ENCODE results near the gene SLFN12.
"Not testable (repeated sequence)": the region's sequence is repeated elsewhere in the genome, so short reads cannot be mapped to it uniquely, and the experiment has no call there.

SLFN12 gene

DNA sequence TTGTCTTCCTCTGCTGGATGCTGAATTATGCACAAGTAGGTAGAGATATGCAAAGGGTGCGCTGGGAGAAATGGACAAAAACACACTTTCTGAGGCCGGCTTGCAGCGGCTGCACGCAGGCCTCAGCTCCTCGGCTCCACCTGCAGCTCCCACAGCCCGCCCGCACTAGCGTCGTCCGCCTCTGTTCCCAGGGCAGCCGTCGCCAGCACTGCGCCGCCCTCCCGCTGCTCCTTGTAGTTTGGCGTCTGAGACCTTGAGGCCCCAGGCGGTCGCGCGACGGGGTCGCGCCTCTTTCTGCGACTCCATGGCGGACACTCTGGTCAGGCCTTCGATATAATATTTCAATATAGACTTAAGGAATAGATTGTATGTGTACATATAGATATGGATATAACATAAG, 24.8 kb downstream of the SLFN12 start (continued):
- TF ChIP-seq, protein P1, sequence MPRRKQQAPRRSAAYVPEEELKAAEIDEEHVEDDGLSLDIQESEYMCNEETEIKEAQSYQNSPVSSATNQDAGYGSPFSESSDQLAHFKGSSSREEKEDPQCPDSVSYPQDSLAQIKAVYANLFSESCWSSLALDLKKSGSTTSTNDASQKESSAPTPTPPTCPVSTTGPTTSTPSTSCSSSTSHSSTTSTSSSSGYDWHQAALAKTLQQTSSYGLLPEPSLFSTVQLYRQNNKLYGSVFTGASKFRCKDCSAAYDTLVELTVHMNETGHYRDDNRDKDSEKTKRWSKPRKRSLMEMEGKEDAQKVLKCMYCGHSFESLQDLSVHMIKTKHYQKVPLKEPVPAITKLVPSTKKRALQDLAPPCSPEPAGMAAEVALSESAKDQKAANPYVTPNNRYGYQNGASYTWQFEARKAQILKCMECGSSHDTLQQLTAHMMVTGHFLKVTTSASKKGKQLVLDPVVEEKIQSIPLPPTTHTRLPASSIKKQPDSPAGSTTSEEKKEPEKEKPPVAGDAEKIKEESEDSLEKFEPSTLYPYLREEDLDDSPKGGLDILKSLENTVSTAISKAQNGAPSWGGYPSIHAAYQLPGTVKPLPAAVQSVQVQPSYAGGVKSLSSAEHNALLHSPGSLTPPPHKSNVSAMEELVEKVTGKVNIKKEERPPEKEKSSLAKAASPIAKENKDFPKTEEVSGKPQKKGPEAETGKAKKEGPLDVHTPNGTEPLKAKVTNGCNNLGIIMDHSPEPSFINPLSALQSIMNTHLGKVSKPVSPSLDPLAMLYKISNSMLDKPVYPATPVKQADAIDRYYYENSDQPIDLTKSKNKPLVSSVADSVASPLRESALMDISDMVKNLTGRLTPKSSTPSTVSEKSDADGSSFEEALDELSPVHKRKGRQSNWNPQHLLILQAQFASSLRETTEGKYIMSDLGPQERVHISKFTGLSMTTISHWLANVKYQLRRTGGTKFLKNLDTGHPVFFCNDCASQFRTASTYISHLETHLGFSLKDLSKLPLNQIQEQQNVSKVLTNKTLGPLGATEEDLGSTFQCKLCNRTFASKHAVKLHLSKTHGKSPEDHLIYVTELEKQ (tag by site-specific recombination; IDR thresholded peaks at IDR 0.05; ENCODE audit: borderline replicate concordance) = no peak

DNA sequence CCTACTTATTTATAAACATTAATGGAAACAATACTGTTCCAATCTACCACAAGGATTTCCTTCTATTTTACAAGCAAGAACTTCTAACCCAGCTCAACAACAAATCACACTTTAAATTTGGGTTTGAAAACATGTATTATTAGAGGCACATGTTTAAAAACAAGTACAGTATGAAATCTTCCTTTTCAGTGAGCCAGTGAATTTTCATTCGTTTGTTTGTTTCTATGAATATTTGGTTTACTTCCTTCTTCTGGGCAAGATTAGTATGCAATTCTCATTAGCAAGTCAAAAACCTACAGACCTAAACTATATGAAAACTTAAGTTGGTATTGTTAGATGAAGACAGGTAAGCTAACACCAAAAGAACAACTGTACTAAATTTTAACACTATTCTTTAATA, 25.7 kb downstream of the SLFN12 start:
- TF ChIP-seq EGR2 (tag by site-specific recombination; IDR thresholded peaks at IDR 0.05; ENCODE audit: low read depth) (no peak), ZNF10 (tag by site-specific recombination; IDR thresholded peaks at IDR 0.05) (no peak), ZNF354C (tag by site-specific recombination; IDR thresholded peaks at IDR 0.05; ENCODE audit: borderline replicate concordance, low read depth) (no peak), ZNF777 (tag by site-specific recombination; IDR thresholded peaks at IDR 0.05; ENCODE audit: borderline replicate concordance) (no peak)
- no peaks in the 10 kb centered on the region for H3K9me3 ChIP-seq (ENCODE audit: control insufficient read depth, insufficient read depth, low read depth, low read length)
- POLR2A ChIA-PET = interaction anchor here (1.2 kb wide), 1 partner anchor 60 kb away, joined by 3 read pairs; no protein-coding TSS in a partner anchor
- H3K36me3 ChIP-seq (ENCODE audit: control insufficient read depth in 2 of 2, insufficient read depth in 1 of 2, low read length in 2 of 2) = peaks cover 0 to 4% of the 10 kb centered on the region in 2 experiments; a peak in 1 of 3 replicates
- CTCF ChIA-PET = no interaction called here
- no peak overlapping the region for H3K4me3 ChIP-seq (ENCODE audit: low read depth, low read length)
- H3K4me1 ChIP-seq (ENCODE audit: control insufficient read depth, insufficient read depth, low read length) = no peaks in the 10 kb centered on the region
- H3K27ac ChIP-seq (ENCODE audit: extremely low read depth, low read depth, low read length) = no peak overlapping the region

DNA sequence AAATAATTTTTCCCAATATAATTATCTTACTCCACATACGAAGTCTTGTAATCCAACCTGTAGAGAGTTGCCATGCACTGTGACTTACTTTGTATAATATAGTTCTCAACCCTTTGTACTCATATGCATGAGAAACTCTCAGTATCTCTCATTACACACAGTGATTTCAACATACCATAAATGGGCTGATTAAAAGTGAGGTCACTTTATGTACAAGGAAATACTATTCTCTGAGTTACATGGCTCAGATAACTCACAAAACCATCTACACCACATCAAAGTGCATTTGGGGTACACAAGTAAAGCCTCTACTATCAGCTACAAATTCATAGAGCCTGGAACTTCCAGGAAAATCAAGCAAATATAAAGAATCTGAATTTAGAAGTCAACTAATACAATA, 27.9 kb downstream of the SLFN12 start:
- Histone ChIP-seq H3K4me3 (ENCODE audit: low read depth, low read length) (no peak overlapping the region), H3K9me3 (ENCODE audit: control insufficient read depth, insufficient read depth, low read depth, low read length) (no peaks in the 10 kb centered on the region), H3K27ac (ENCODE audit: extremely low read depth, low read depth, low read length) (no peak overlapping the region), H3K36me3 (ENCODE audit: control insufficient read depth in 2 of 2, insufficient read depth in 1 of 2, low read length in 2 of 2) (peaks cover 0 to 4% of the 10 kb centered on the region in 2 experiments; a peak in 1 of 3 replicates), H3K4me1 (ENCODE audit: control insufficient read depth, insufficient read depth, low read length) (no peaks in the 10 kb centered on the region)
- ChIA-PET POLR2A (interaction anchor here (2.5 kb wide), 1 partner anchor 31 kb away, joined by 7 read pairs; the partner anchor contains the start of gene SLFN11), CTCF (interaction anchor here (0.6 to 0.7 kb wide), 3 partner anchors 116 to 401 kb away, joined by 3 to 6 read pairs (median 4); no protein-coding TSS in a partner anchor)
- no peak for TF ChIP-seq ZNF600 (tag by site-specific recombination; IDR thresholded peaks at IDR 0.05)
- TF ChIP-seq, protein P2, sequence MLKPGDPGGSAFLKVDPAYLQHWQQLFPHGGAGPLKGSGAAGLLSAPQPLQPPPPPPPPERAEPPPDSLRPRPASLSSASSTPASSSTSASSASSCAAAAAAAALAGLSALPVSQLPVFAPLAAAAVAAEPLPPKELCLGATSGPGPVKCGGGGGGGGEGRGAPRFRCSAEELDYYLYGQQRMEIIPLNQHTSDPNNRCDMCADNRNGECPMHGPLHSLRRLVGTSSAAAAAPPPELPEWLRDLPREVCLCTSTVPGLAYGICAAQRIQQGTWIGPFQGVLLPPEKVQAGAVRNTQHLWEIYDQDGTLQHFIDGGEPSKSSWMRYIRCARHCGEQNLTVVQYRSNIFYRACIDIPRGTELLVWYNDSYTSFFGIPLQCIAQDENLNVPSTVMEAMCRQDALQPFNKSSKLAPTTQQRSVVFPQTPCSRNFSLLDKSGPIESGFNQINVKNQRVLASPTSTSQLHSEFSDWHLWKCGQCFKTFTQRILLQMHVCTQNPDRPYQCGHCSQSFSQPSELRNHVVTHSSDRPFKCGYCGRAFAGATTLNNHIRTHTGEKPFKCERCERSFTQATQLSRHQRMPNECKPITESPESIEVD (tag by site-specific recombination; IDR thresholded peaks at IDR 0.05) = peak; percentile 56; the same call in 1 of the 2 replicates
- TF ChIP-seq ZNF558 (tag by site-specific recombination; IDR thresholded peaks at IDR 0.05) = no peak

DNA sequence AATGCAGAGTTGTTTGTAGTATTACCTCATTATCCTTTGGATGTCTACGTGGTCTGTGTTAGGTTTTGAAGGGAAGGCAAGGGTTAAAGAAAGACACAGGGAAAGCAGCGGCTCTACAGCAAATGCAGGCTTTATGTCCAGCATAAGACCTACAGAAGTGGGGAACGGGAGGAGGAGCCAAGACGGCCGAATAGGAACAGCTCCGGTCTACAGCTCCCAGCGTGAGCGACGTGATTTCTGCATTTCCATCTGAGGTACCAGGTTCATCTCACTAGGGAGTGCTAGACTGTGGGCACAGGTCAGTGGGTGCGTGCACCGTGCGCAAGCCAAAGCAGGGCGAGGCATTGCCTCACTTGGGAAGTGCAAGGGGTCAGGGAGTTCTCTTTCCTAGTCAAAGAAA, 38.5 kb downstream of the SLFN12 start:
- not testable (repeated sequence) for H3K27ac ChIP-seq (ENCODE audit: extremely low read depth, low read depth, low read length); H3K4me3 ChIP-seq (ENCODE audit: low read depth, low read length); H3K4me1 ChIP-seq (ENCODE audit: control insufficient read depth, insufficient read depth, low read length); H3K36me3 ChIP-seq (ENCODE audit: control insufficient read depth in 2 of 2, insufficient read depth in 1 of 2, low read length in 2 of 2); H3K9me3 ChIP-seq (ENCODE audit: control insufficient read depth, insufficient read depth, low read depth, low read length)
- POLR2A ChIA-PET = interaction anchor here (0.8 kb wide), 1 partner anchor 20 kb away, joined by 3 read pairs; the partner anchor contains the start of gene SLFN11
- CTCF ChIA-PET = interaction anchor here (0.7 kb wide), 1 partner anchor 52 kb away, joined by 3 read pairs; no protein-coding TSS in a partner anchor

GRCh38 chr17:35390663-35391062, 41.6 kb downstream of the SLFN12 start:
- Histone ChIP-seq H3K27ac (ENCODE audit: extremely low read depth, low read depth, low read length) (no peak overlapping the region), H3K4me1 (ENCODE audit: control insufficient read depth, insufficient read depth, low read length) (no peaks in the 10 kb centered on the region), H3K36me3 (ENCODE audit: control insufficient read depth in 2 of 2, insufficient read depth in 1 of 2, low read length in 2 of 2) (no peaks in the 10 kb centered on the region), H3K4me3 (ENCODE audit: low read depth, low read length) (no peak overlapping the region), H3K9me3 (ENCODE audit: control insufficient read depth, insufficient read depth, low read depth, low read length) (no peaks in the 10 kb centered on the region; the same call in 1 of the 2 replicates)
- CTCF ChIA-PET = no interaction called here
- TF ChIP-seq ZNF555 (tag by site-specific recombination; conservative IDR thresholded peaks at IDR 0.05) = no peak
- no peak for TF ChIP-seq BCL11B (tag by site-specific recombination; IDR thresholded peaks at IDR 0.05; ENCODE audit: low read depth)
- no peak for TF ChIP-seq ZNF221 (tag by site-specific recombination; IDR thresholded peaks at IDR 0.05; ENCODE audit: borderline replicate concordance)
- no peak for TF ChIP-seq ZNF501 (tag by site-specific recombination; IDR thresholded peaks at IDR 0.05)
- TF ChIP-seq ZNF138 (tag by site-specific recombination; IDR thresholded peaks at IDR 0.05; ENCODE audit: borderline replicate concordance) = no peak
- TF ChIP-seq HOXA7 (CRISPR knock-in tag; IDR thresholded peaks at IDR 0.05; ENCODE audit: borderline replicate concordance) = no peak
- POLR2A ChIA-PET = no interaction called here
